NCI-H1694 treated with DMSO at 0.1 percent for 48 hours (cell line): ENCODE results near the gene HSPA6.
"Not testable (repeated sequence)": the region's sequence is repeated elsewhere in the genome, so short reads cannot be mapped to it uniquely, and the experiment has no call there.

Experiments
- DNase-seq: peaks from one replicate; lab custom pipeline; 2025; lab: John Stamatoyannopoulos, UW

HSPA6 gene

GRCh38 chr1:161560960-161561715, 36.8 kb downstream of the HSPA6 start:
- not testable (repeated sequence) for DNase-seq

- not testable (repeated sequence) for DNase-seq
These were observed 38.1 kb downstream of the HSPA6 start for GRCh38 chr1:161562441-161562840.

- DNase-seq: not testable (repeated sequence)
These were observed 39.2 kb downstream of the HSPA6 start for GRCh38 chr1:161563522-161563921.

GRCh38 chr1:161566602-161566960, 42.2 kb downstream of the HSPA6 start:
- DNase-seq: not testable (repeated sequence)

GRCh38 chr1:161571703-161572102, 47.4 kb downstream of the HSPA6 start:
- DNase-seq: not testable (repeated sequence)
